Activated CD4-positive, alpha-beta memory T cell treated with anti-CD3 and anti-CD28 coated beads for 36 hours (primary cell): ENCODE measurements around the gene FOXP1. TPM values are rescaled to one million over a fixed set of nuclear protein-coding genes. Genes with fewer than 3 reads are reported as not detected.

Source experiments
- CTCF ChIA-PET: fragments of 350-600 bp; sonication (Branson Sonifier 250); formaldehyde crosslinking; loops from one replicate; lab custom pipeline; 2021; ENCODE audit warnings: antibody characterized with exemption, inconsistent platforms; lab: Charles Lee
- POLR2A ChIA-PET: fragments of 350-600 bp; sonication (Branson Sonifier 250); formaldehyde crosslinking; loops from one replicate; lab custom pipeline; 2021; ENCODE audit warnings: antibody characterized with exemption; lab: Charles Lee
- DNase-seq: peaks from one replicate; pipeline ENCODE4 v3.0.0-alpha.2; 2020
- H3K27ac Mint-ChIP-seq: one replicate; pipeline ENCODE4 v1.8.0; 2021; ENCODE audit warnings: mixed read lengths
- H3K27me3 Mint-ChIP-seq: one replicate; pipeline ENCODE4 v1.8.0; 2021; ENCODE audit warnings: mixed read lengths
- H3K36me3 Mint-ChIP-seq: one replicate; pipeline ENCODE4 v1.8.0; 2021; ENCODE audit warnings: mixed read lengths
- H3K4me1 Mint-ChIP-seq: one replicate; pipeline ENCODE4 v1.8.0; 2021; ENCODE audit warnings: low read depth, mixed read lengths
- H3K4me3 Mint-ChIP-seq: one replicate; pipeline ENCODE4 v1.8.0; 2021; ENCODE audit warnings: mild to moderate bottlenecking, mixed read lengths
- H3K9me3 Mint-ChIP-seq: one replicate; pipeline ENCODE4 v1.8.0; 2021; ENCODE audit warnings: mixed read lengths
- intact Hi-C: fragments of 100-400 bp; cut with micrococcal nuclease; formaldehyde crosslinking; loops from one replicate; pipeline ENCODE4 v1.15.1; 2023
- total RNA-seq, 2 experiments: library from RNA; stranded (reverse); gene quantifications; one replicate each; pipeline ENCODE4 v1.2.3, GENCODE V29; 2021

Gene FOXP1
- total RNA-seq, 2 experiments from 2014 or later = 94.4 to 102 TPM

GRCh38 chr3:71606582-71606981, 23.1 kb upstream of the FOXP1 start:
- DNase-seq = no peak
- no peak overlapping the region for H3K4me3 Mint-ChIP-seq
- CTCF ChIA-PET = no interaction called here

GRCh38 chr3:71602256-71602655, 18.7 kb upstream of the FOXP1 start:
- Mint-ChIP-seq H3K27ac (no peak overlapping the region), H3K9me3 (peaks cover 7% of the 10 kb centered on the region), H3K36me3 (peaks cover 5% of the 10 kb centered on the region), H3K27me3 (no peaks in the 10 kb centered on the region), H3K4me1 (peaks cover 23% of the 10 kb centered on the region), H3K4me3 (no peak overlapping the region)
- ChIA-PET CTCF (interaction anchor here (1.0 to 1.2 kb wide), 2 partner anchors 15 to 79 kb away, joined by 4 to 5 read pairs; no protein-coding TSS in a partner anchor), POLR2A (no interaction called here)
- intact Hi-C loops = no loop called here
- DNase-seq = no peak

More at GRCh38 chr3:71606582-71606981, 23.1 kb upstream of the FOXP1 start:
- intact Hi-C loops = no loop called here
- Mint-ChIP-seq H3K4me1 (peaks cover 7% of the 10 kb centered on the region), H3K27me3 (no peaks in the 10 kb centered on the region), H3K9me3 (peaks cover 13% of the 10 kb centered on the region), H3K36me3 (peaks cover 9% of the 10 kb centered on the region), H3K27ac (no peak overlapping the region)
- POLR2A ChIA-PET = no interaction called here

GRCh38 chr3:71601811-71602210, 18.3 kb upstream of the FOXP1 start:
- peaks cover 7% of the 10 kb centered on the region for H3K9me3 Mint-ChIP-seq
- no peaks in the 10 kb centered on the region for H3K27me3 Mint-ChIP-seq
- H3K27ac Mint-ChIP-seq = no peak overlapping the region
- peaks cover 23% of the 10 kb centered on the region for H3K4me1 Mint-ChIP-seq
- POLR2A ChIA-PET = no interaction called here
- CTCF ChIA-PET = interaction anchor here (1.0 to 1.2 kb wide), 2 partner anchors 15 to 79 kb away, joined by 4 to 5 read pairs; no protein-coding TSS in a partner anchor
- H3K4me3 Mint-ChIP-seq = no peak overlapping the region
- no peak for DNase-seq
- peaks cover 5% of the 10 kb centered on the region for H3K36me3 Mint-ChIP-seq
- intact Hi-C loops = no loop called here

GRCh38 chr3:71600646-71601288, 17.2 kb upstream of the FOXP1 start:
- H3K4me1 Mint-ChIP-seq = peaks cover 23% of the 10 kb centered on the region
- peaks cover 5% of the 10 kb centered on the region for H3K36me3 Mint-ChIP-seq
- ChIA-PET CTCF (no interaction called here), POLR2A (no interaction called here)
- H3K27me3 Mint-ChIP-seq = no peaks in the 10 kb centered on the region
- no peak overlapping the region for H3K4me3 Mint-ChIP-seq
- intact Hi-C loops = no loop called here
- no peak for DNase-seq
- H3K27ac Mint-ChIP-seq = no peak overlapping the region
- H3K9me3 Mint-ChIP-seq = no peaks in the 10 kb centered on the region

GRCh38 chr3:71599416-71599815, 15.9 kb upstream of the FOXP1 start:
- CTCF ChIA-PET = interaction anchor here (0.7 kb wide), 1 partner anchor 11 kb away, joined by 3 read pairs; no protein-coding TSS in a partner anchor

GRCh38 chr3:71598292-71598691, 14.8 kb upstream of the FOXP1 start:
- no peak overlapping the region for H3K27ac Mint-ChIP-seq

More at GRCh38 chr3:71599416-71599815, 15.9 kb upstream of the FOXP1 start:
- intact Hi-C loops = no loop called here
- H3K4me3 Mint-ChIP-seq = no peak overlapping the region
- no peaks in the 10 kb centered on the region for H3K9me3 Mint-ChIP-seq
- no peak for DNase-seq
- H3K27ac Mint-ChIP-seq = no peak overlapping the region
- POLR2A ChIA-PET = no interaction called here
- H3K36me3 Mint-ChIP-seq = peaks cover 5% of the 10 kb centered on the region
- H3K27me3 Mint-ChIP-seq = no peaks in the 10 kb centered on the region
- H3K4me1 Mint-ChIP-seq = peaks cover 23% of the 10 kb centered on the region

GRCh38 chr3:71597286-71597685, 13.8 kb upstream of the FOXP1 start:
- no peak overlapping the region for H3K4me3 Mint-ChIP-seq
- peaks cover 23% of the 10 kb centered on the region for H3K4me1 Mint-ChIP-seq
- H3K9me3 Mint-ChIP-seq = no peaks in the 10 kb centered on the region
- H3K27me3 Mint-ChIP-seq = no peaks in the 10 kb centered on the region
- DNase-seq = no peak
- CTCF ChIA-PET = no interaction called here
- H3K27ac Mint-ChIP-seq = no peak overlapping the region
- peaks cover 3% of the 10 kb centered on the region for H3K36me3 Mint-ChIP-seq
- POLR2A ChIA-PET = no interaction called here
- intact Hi-C loops = no loop called here

More at GRCh38 chr3:71598292-71598691, 14.8 kb upstream of the FOXP1 start:
- intact Hi-C loops = no loop called here
- Mint-ChIP-seq H3K36me3 (peaks cover 4% of the 10 kb centered on the region), H3K27me3 (no peaks in the 10 kb centered on the region), H3K4me1 (peaks cover 23% of the 10 kb centered on the region), H3K9me3 (no peaks in the 10 kb centered on the region), H3K4me3 (no peak overlapping the region)
- DNase-seq = no peak
- POLR2A ChIA-PET = no interaction called here
- CTCF ChIA-PET = no interaction called here

- Mint-ChIP-seq H3K4me3 (no peak overlapping the region), H3K4me1 (peaks cover 7% of the 10 kb centered on the region), H3K27me3 (no peaks in the 10 kb centered on the region), H3K9me3 (no peaks in the 10 kb centered on the region), H3K36me3 (no peaks in the 10 kb centered on the region), H3K27ac (no peak overlapping the region)
- no peak for DNase-seq
- POLR2A ChIA-PET = no interaction called here
- CTCF ChIA-PET = interaction anchor here (0.5 kb wide), 1 partner anchor 1042 kb away, joined by 3 read pairs; no protein-coding TSS in a partner anchor
- intact Hi-C loops = no loop called here
Observed at GRCh38 chr3:71593106-71593505, 9.6 kb upstream of the FOXP1 start.

- H3K4me3 Mint-ChIP-seq = no peak overlapping the region
- peaks cover 20% of the 10 kb centered on the region for H3K4me1 Mint-ChIP-seq
- ChIA-PET CTCF (no interaction called here), POLR2A (no interaction called here)
- no peak for DNase-seq
- H3K27me3 Mint-ChIP-seq = no peaks in the 10 kb centered on the region
- H3K27ac Mint-ChIP-seq = no peak overlapping the region
- intact Hi-C loops = no loop called here
- no peaks in the 10 kb centered on the region for H3K9me3 Mint-ChIP-seq
- H3K36me3 Mint-ChIP-seq = no peaks in the 10 kb centered on the region
Observed at GRCh38 chr3:71591101-71591500, 7.6 kb upstream of the FOXP1 start.

GRCh38 chr3:71589132-71589531, 5.6 kb upstream of the FOXP1 start:
- no peak overlapping the region for H3K4me3 Mint-ChIP-seq
- no peak for DNase-seq
- ChIA-PET POLR2A (no interaction called here), CTCF (interaction anchor here (0.6 to 1.9 kb wide), 2 partner anchors 92 to 374 kb away, joined by 3 to 5 read pairs; no protein-coding TSS in a partner anchor)
- H3K9me3 Mint-ChIP-seq = no peaks in the 10 kb centered on the region
- intact Hi-C loops = loop anchor here (5.0 to 10.0 kb wide), 4 partner anchors 194 to 1527 kb away; no protein-coding TSS in a partner anchor
- no peak overlapping the region for H3K27ac Mint-ChIP-seq
- no peaks in the 10 kb centered on the region for H3K36me3 Mint-ChIP-seq
- peaks cover 39% of the 10 kb centered on the region for H3K4me1 Mint-ChIP-seq
- peaks cover 1% of the 10 kb centered on the region for H3K27me3 Mint-ChIP-seq

- ChIA-PET POLR2A (no interaction called here), CTCF (interaction anchor here (0.7 to 1.9 kb wide), 6 partner anchors 12 to 1038 kb away, joined by 3 to 5 read pairs (median 3); no protein-coding TSS in a partner anchor)
- no peak for DNase-seq
- Mint-ChIP-seq H3K4me1 (peaks cover 40% of the 10 kb centered on the region), H3K27me3 (peaks cover 1% of the 10 kb centered on the region), H3K4me3 (no peak overlapping the region), H3K27ac (no peak overlapping the region), H3K9me3 (no peaks in the 10 kb centered on the region), H3K36me3 (peaks cover 3% of the 10 kb centered on the region)
- intact Hi-C loops = loop anchor here (2.0 to 10.0 kb wide), 5 partner anchors 193 to 1526 kb away; no protein-coding TSS in a partner anchor
Observed at GRCh38 chr3:71587958-71588357, 4.4 kb upstream of the FOXP1 start.

- Mint-ChIP-seq H3K9me3 (no peaks in the 10 kb centered on the region), H3K27ac (no peak overlapping the region), H3K36me3 (peaks cover 8% of the 10 kb centered on the region), H3K4me1 (peaks cover 40% of the 10 kb centered on the region), H3K27me3 (peaks cover 1% of the 10 kb centered on the region), H3K4me3 (no peak overlapping the region)
- ChIA-PET POLR2A (interaction anchor here (0.5 kb wide), 1 partner anchor 278 kb away, joined by 3 read pairs; no protein-coding TSS in a partner anchor), CTCF (interaction anchor here (0.5 to 1.4 kb wide), 9 partner anchors 15 to 1036 kb away, joined by 3 to 5 read pairs (median 4); no protein-coding TSS in a partner anchor)
- no peak for DNase-seq
- intact Hi-C loops = loop anchor here (1.0 to 10.0 kb wide), 7 partner anchors 192 to 1525 kb away; no protein-coding TSS in a partner anchor
Observed at GRCh38 chr3:71586810-71587242, 3.3 kb upstream of the FOXP1 start.
